B cell (primary cell): ENCODE data around the gene PCSK2. TPM values are rescaled to one million over a fixed set of nuclear protein-coding genes. Genes with fewer than 3 reads are reported as not detected.

Experiments
- ATAC-seq: fragments of 200-7000 bp; cut with Tn5 transposase; one replicate; pipeline ENCODE4 v1.10.0; 2021; ENCODE audit warnings: low read depth, mild to moderate bottlenecking, moderate number of reproducible peaks, moderate library complexity
- CTCF ChIA-PET: fragments of 350-600 bp; sonication (Branson Sonifier 250); formaldehyde crosslinking; loops from one replicate; lab custom pipeline; 2021; ENCODE audit warnings: antibody characterized with exemption, inconsistent platforms; lab: Charles Lee
- POLR2A ChIA-PET: fragments of 350-600 bp; sonication (Branson Sonifier 250); formaldehyde crosslinking; loops from one replicate; lab custom pipeline; 2021; ENCODE audit warnings: antibody characterized with exemption; lab: Charles Lee
- DNase-seq: peaks from one replicate; pipeline ENCODE4 v3.0.0; 2013
- H2AFZ ChIP-seq: 2 replicates; pipeline ENCODE4 v1.6.1; 2012; ENCODE audit warnings: mild to moderate bottlenecking, low read depth, low read length; ENCODE audit not compliant: insufficient read depth, poor library complexity, severe bottlenecking
- H3K27ac ChIP-seq, 2 donors: 1 replicate in 1 of 2; 2 replicates in 1 of 2; pipeline ENCODE4 v1.5.1; 2012 to 2013; ENCODE audit warnings: low read length in 2 of 2, mild to moderate bottlenecking in 2 of 2, moderate library complexity in 1 of 2
- H3K27me3 ChIP-seq, 4 experiments: fragments of 200-600 bp in 1 of 4; sonication (generic) in 1 of 4; replicated peaks in 1 of 4; 1 replicate in 2 of 4; 2 replicates in 2 of 4; pipeline versions ENCODE4 v1.6.1 to v1.7.0; 2013 to 2016; ENCODE audit warnings: low read length in 3 of 4, mild to moderate bottlenecking in 2 of 4, mixed read lengths in 1 of 4, moderate library complexity in 1 of 4; ENCODE audit not compliant: insufficient read depth in 4 of 4, control insufficient read depth in 3 of 4; ENCODE audit errors: control extremely low read depth in 1 of 4
- H3K36me3 ChIP-seq, 2 experiments: replicated peaks in 1 of 2; 1 replicate in 1 of 2; 2 replicates in 1 of 2; pipeline versions ENCODE4 v1.6.1 to v1.7.1; 2013; ENCODE audit warnings: low read length in 1 of 2; ENCODE audit not compliant: insufficient read depth in 2 of 2, control insufficient read depth in 1 of 2; ENCODE audit errors: control extremely low read depth in 1 of 2, extremely low read depth in 1 of 2
- H3K4me1 ChIP-seq, 2 donors: fragments of 200-600 bp in 1 of 2; sonication (generic) in 1 of 2; 1 replicate in 1 of 2; 2 replicates in 1 of 2; pipeline versions ENCODE4 v1.5.1 to v1.6.1; 2013 to 2017; ENCODE audit warnings: low read length in 2 of 2; ENCODE audit not compliant: control insufficient read depth in 2 of 2, insufficient read depth in 2 of 2
- H3K4me2 ChIP-seq: replicated peaks from 2 replicates; pipeline ENCODE3; 2012; ENCODE audit warnings: mild to moderate bottlenecking, low read depth, low read length; ENCODE audit not compliant: poor library complexity, severe bottlenecking
- H3K4me3 ChIP-seq, 5 experiments: fragments of 200-600 bp in 1 of 5; sonication (generic) in 1 of 5; 1 replicate in 3 of 5; 2 replicates in 2 of 5; pipeline versions ENCODE4 v1.5.1 to v1.7.0; 2011 to 2016; ENCODE audit warnings: low read length in 4 of 5, mild to moderate bottlenecking in 4 of 5, low read depth in 2 of 5, control low read depth in 1 of 5, moderate library complexity in 1 of 5; ENCODE audit not compliant: insufficient read depth in 1 of 5; ENCODE audit errors: control extremely low read depth in 1 of 5, extremely low read depth in 1 of 5
- H3K79me2 ChIP-seq: fragments of 200-600 bp; sonication (generic); one replicate; pipeline ENCODE4 v1.6.0; 2016; ENCODE audit warnings: low read length; ENCODE audit not compliant: control insufficient read depth, insufficient read depth
- H3K9ac ChIP-seq: fragments of 200-600 bp; sonication (generic); 2 replicates; pipeline ENCODE4 v1.6.1; 2017; ENCODE audit warnings: mild to moderate bottlenecking, low read length, moderate library complexity
- H3K9me3 ChIP-seq, 3 donors: one replicate each; pipeline versions ENCODE4 v1.6.1 to v1.7.1; 2013; ENCODE audit warnings: low read length in 2 of 3; ENCODE audit not compliant: control insufficient read depth in 2 of 3, insufficient read depth in 1 of 3; ENCODE audit errors: control extremely low read depth in 1 of 3
- H4K20me1 ChIP-seq: 2 replicates; pipeline ENCODE4 v1.6.0; 2012; ENCODE audit warnings: mild to moderate bottlenecking, low read length; ENCODE audit not compliant: insufficient read depth, control insufficient read depth, poor library complexity, severe bottlenecking
- H3K27ac Mint-ChIP-seq: one replicate; pipeline ENCODE4 v1.8.0; 2021; ENCODE audit warnings: mixed read lengths
- H3K27me3 Mint-ChIP-seq: one replicate; pipeline ENCODE4 v1.8.0; 2021; ENCODE audit warnings: mixed read lengths
- H3K4me1 Mint-ChIP-seq: one replicate; pipeline ENCODE4 v1.8.0; 2021; ENCODE audit warnings: mixed read lengths
- H3K4me3 Mint-ChIP-seq: one replicate; pipeline ENCODE4 v1.8.0; 2021; ENCODE audit warnings: mixed read lengths
- H3K9me3 Mint-ChIP-seq: one replicate; pipeline ENCODE4 v1.8.0; 2022; ENCODE audit warnings: mixed read lengths; ENCODE audit not compliant: insufficient read depth
- EZH2 ChIP-seq: IDR thresholded peaks from 2 replicates; pipeline ENCODE4 v1.6.1; 2012; ENCODE audit warnings: borderline replicate concordance, low read depth, mild to moderate bottlenecking, moderate library complexity, low read length; ENCODE audit not compliant: insufficient read depth, poor library complexity, severe bottlenecking
- WGBS: methylation state at CpG from one replicate; pipeline ENCODE4 v1.1.5; 2013; ENCODE audit warnings: missing lambda C conversion rate; ENCODE audit not compliant: insufficient coverage; 5-methylcytosine and 5-hydroxymethylcytosine counted together
- intact Hi-C: fragments of 100-400 bp; cut with micrococcal nuclease; formaldehyde crosslinking; loops from one replicate; pipeline ENCODE4 v1.10.0; 2022
- polyA plus RNA-seq: library from polyadenylated mRNA; depleted of rRNA; stranded (reverse); fragments of >200 nt; gene quantifications from 2 replicates; pipeline ENCODE4 v1.2.3, GENCODE V29; 2012
- total RNA-seq, 2 donors: library from RNA; stranded (reverse); fragments of 120-200 nt in 1 of 2; gene quantifications; 1 replicate in 1 of 2; 2 replicates in 1 of 2; pipeline versions ENCODE4 v1.2.3 to v1.2.4, GENCODE V29; 2013 to 2022
- TF ChIP-seq, protein P1 (sequence below): fragments of 200-600 bp; IDR thresholded peaks from one replicate; pipeline ENCODE4 v1.8.0; 2022; ENCODE audit warnings: antibody characterized with exemption, mild to moderate bottlenecking

PCSK2 gene
- total and polyA plus RNA-seq, 2 donors (not counting 1 experiment from before 2014, with no cell fraction given) = not detected

- no CpG with 5 or more reads among the region's 2 CpGs for WGBS
- H3K27me3 ChIP-seq = no peaks in the 10 kb centered on the region
- no peak overlapping the region for H3K4me3 ChIP-seq
- no peak for DNase-seq
- no peaks in the 10 kb centered on the region for H3K9me3 ChIP-seq
- H3K9ac ChIP-seq = no peak overlapping the region
- no peak for TF ChIP-seq EZH2
- TF ChIP-seq, protein P1, sequence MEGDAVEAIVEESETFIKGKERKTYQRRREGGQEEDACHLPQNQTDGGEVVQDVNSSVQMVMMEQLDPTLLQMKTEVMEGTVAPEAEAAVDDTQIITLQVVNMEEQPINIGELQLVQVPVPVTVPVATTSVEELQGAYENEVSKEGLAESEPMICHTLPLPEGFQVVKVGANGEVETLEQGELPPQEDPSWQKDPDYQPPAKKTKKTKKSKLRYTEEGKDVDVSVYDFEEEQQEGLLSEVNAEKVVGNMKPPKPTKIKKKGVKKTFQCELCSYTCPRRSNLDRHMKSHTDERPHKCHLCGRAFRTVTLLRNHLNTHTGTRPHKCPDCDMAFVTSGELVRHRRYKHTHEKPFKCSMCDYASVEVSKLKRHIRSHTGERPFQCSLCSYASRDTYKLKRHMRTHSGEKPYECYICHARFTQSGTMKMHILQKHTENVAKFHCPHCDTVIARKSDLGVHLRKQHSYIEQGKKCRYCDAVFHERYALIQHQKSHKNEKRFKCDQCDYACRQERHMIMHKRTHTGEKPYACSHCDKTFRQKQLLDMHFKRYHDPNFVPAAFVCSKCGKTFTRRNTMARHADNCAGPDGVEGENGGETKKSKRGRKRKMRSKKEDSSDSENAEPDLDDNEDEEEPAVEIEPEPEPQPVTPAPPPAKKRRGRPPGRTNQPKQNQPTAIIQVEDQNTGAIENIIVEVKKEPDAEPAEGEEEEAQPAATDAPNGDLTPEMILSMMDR = no peak
- H3K4me1 ChIP-seq = peaks cover 9 to 17% of the 10 kb centered on the region in 2 donors
- H3K36me3 ChIP-seq = no peaks in the 10 kb centered on the region
- Mint-ChIP-seq H3K27me3 (peaks cover 2% of the 10 kb centered on the region), H3K4me3 (no peak overlapping the region), H3K9me3 (no peaks in the 10 kb centered on the region), H3K27ac (no peak overlapping the region), H3K4me1 (peaks cover 13% of the 10 kb centered on the region)
- H4K20me1 ChIP-seq = no peaks in the 10 kb centered on the region
- POLR2A ChIA-PET = interaction anchor here (0.7 kb wide), 1 partner anchor 781 kb away, joined by 5 read pairs; the partner anchor contains the start of gene ZNF133
- no peak overlapping the region for H2AFZ ChIP-seq
- CTCF ChIA-PET = interaction anchor here (3.3 kb wide), 2 partner anchors 142 to 489 kb away, joined by 15 to 22 read pairs; no protein-coding TSS in a partner anchor
- intact Hi-C loops = loop anchor here (10.0 kb wide), 1 partner anchor 138 kb away; no protein-coding TSS in a partner anchor
- H3K27ac ChIP-seq = no peak overlapping the region
- ATAC-seq = no peak
- H3K4me2 ChIP-seq = no peak overlapping the region
- H3K79me2 ChIP-seq = no peaks in the 10 kb centered on the region
These were observed 280.2 kb downstream of the PCSK2 start for GRCh38 chr20:17507032-17507431.

DNA sequence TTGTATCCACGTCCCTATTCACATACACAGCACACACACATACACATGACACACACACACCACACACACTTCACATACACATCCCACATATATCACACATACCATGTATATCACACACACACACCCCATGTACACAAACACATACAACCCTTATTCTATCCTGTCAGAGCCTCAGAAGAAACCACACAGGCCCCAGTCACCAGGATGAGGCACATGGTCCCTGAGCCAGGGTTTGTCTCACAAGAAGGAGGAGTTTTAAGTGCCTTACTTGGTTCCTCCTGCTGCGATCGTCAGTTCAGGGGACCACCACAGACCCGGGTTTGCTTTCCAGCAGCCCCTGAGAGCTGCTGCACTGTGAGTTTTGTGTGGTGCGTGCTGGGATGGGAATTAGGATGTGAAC is 280.7 kb downstream of the PCSK2 start:
- Histone ChIP-seq H3K9ac (no peak overlapping the region), H3K27me3 (no peaks in the 10 kb centered on the region), H3K4me3 (no peak overlapping the region), H3K79me2 (no peaks in the 10 kb centered on the region), H3K4me1 (peaks cover 9 to 17% of the 10 kb centered on the region in 2 donors), H2AFZ (no peak overlapping the region), H3K4me2 (no peak overlapping the region), H3K36me3 (no peaks in the 10 kb centered on the region), H4K20me1 (no peaks in the 10 kb centered on the region), H3K27ac (no peak overlapping the region), H3K9me3 (no peaks in the 10 kb centered on the region)
- Mint-ChIP-seq H3K4me1 (peaks cover 13% of the 10 kb centered on the region), H3K9me3 (no peaks in the 10 kb centered on the region), H3K4me3 (no peak overlapping the region), H3K27ac (no peak overlapping the region), H3K27me3 (peaks cover 3% of the 10 kb centered on the region)
- no peak for TF ChIP-seq EZH2
- TF ChIP-seq, protein P1 = no peak
- intact Hi-C loops = loop anchor here (10.0 kb wide), 1 partner anchor 137 kb away; no protein-coding TSS in a partner anchor
- ATAC-seq (no peak), DNase-seq (no peak)
- ChIA-PET POLR2A (no interaction called here), CTCF (interaction anchor here (1.3 kb wide), 1 partner anchor 142 kb away, joined by 3 read pairs; no protein-coding TSS in a partner anchor)
- 90% methylated on average over 5 of the region's 5 CpGs for WGBS
